ENCODE results near the gene MPZ. TPM values are rescaled to one million over a fixed set of nuclear protein-coding genes. Genes with fewer than 3 reads are reported as not detected.

MPZ gene
- total RNA-seq, 2 donors from 2014 or later: 2.7 to 3.1 TPM

DNA sequence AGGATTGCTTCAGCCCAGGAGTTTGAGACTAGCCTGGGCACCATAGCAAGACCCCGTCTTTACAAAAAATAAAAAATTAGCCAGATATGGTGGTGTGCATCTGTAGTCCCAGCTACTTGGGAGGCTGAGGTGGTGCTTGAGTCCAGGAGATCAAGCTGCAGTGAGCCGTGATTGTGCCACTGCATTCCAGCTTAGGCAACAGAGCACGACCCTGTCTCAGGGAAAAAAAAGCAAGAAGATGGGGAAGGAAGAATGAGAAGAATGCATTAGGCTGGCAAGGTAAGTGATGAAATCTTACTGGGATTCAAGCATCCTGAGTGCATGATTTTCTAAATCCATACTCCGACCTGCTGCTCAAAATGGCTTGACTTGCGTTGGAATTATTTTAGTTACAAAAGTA lies 44.5 kb downstream of the MPZ start:
- no peak for DNase-seq
- Histone ChIP-seq H3K9ac (ENCODE audit: low read depth in 2 of 2, low read length in 2 of 2) (no peak overlapping the region), H3K9me3 (no peaks in the 10 kb centered on the region), H3K27me3 (peaks cover 10% of the 10 kb centered on the region), H3K36me3 (no peaks in the 10 kb centered on the region), H3K4me1 (peaks cover 4% of the 10 kb centered on the region), H3K27ac (no peak overlapping the region), H3K4me3 (no peak overlapping the region)
- intact Hi-C loops (cut with DNase I): no loop called here
- TF ChIP-seq, protein P1, sequence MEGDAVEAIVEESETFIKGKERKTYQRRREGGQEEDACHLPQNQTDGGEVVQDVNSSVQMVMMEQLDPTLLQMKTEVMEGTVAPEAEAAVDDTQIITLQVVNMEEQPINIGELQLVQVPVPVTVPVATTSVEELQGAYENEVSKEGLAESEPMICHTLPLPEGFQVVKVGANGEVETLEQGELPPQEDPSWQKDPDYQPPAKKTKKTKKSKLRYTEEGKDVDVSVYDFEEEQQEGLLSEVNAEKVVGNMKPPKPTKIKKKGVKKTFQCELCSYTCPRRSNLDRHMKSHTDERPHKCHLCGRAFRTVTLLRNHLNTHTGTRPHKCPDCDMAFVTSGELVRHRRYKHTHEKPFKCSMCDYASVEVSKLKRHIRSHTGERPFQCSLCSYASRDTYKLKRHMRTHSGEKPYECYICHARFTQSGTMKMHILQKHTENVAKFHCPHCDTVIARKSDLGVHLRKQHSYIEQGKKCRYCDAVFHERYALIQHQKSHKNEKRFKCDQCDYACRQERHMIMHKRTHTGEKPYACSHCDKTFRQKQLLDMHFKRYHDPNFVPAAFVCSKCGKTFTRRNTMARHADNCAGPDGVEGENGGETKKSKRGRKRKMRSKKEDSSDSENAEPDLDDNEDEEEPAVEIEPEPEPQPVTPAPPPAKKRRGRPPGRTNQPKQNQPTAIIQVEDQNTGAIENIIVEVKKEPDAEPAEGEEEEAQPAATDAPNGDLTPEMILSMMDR (IDR thresholded peaks at IDR 0.05): no peak

GRCh38 chr1:161261261-161262235 lies 48.2 kb downstream of the MPZ start:
- intact Hi-C loops (cut with DNase I): no loop called here
- H3K36me3 ChIP-seq: no peaks in the 10 kb centered on the region
- DNase-seq: no peak
- H3K27me3 ChIP-seq: peaks cover 35% of the 10 kb centered on the region
- TF ChIP-seq, protein P1 (IDR thresholded peaks at IDR 0.05): no peak
- H3K27ac ChIP-seq: no peak overlapping the region
- H3K9ac ChIP-seq (ENCODE audit: low read depth in 2 of 2, low read length in 2 of 2): no peak overlapping the region
- H3K4me3 ChIP-seq: no peak overlapping the region
- H3K9me3 ChIP-seq: no peaks in the 10 kb centered on the region
- H3K4me1 ChIP-seq: peaks cover 7% of the 10 kb centered on the region

DNA sequence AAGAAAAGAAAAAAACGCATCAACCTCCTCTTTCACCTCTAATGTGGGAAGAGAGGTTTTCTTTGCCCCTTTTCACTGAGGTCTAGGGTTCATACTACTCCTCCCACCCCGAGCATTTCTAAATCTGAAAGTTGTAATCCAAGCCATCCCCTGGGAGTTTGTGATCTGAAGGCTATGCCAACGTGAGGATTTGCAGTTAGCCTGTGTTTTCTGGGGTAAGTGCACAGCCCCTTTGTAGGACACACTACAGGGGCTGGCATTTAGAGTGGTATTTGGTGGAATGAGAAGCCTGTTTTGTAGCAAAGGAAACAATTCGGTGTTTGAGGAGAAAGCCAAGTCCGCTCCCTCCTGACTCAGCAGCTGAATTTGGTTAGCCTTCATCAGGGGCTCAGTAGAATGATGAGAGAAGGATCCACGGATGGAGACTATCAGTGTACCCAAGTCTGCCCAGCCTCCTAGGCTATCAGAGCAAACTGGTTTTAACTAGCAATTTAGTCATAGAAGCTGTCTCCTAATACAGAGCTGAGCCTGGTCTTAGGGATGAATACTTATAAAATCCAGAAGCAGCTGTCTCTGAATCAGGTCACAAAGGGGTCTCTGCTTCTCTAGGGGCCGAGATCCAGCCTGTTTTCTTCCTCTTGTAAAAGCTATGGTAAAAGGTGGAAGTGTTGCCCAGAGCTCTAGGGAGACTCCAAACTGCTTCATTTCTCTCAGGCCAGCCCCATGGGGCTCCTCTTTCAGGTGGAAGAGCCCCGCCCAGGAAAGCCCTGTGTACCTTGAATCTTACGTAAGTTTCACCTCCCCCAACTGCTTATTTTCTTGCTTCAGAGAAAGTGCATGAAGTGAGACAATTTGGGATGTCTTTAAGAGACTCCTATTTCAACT lies 49.1 kb downstream of the MPZ start:
- intact Hi-C loops (cut with DNase I): no loop called here
- Histone ChIP-seq H3K27me3 (peaks cover 35% of the 10 kb centered on the region), H3K9ac (ENCODE audit: low read depth in 2 of 2, low read length in 2 of 2) (no peak overlapping the region), H3K27ac (no peak overlapping the region), H3K9me3 (no peaks in the 10 kb centered on the region), H3K4me3 (no peak overlapping the region), H3K4me1 (peaks cover 7% of the 10 kb centered on the region), H3K36me3 (no peaks in the 10 kb centered on the region)
- TF ChIP-seq, protein P1 (IDR thresholded peaks at IDR 0.05): no peak
- no peak for DNase-seq

- H3K27me3 ChIP-seq: peaks cover 35% of the 10 kb centered on the region
- intact Hi-C loops (cut with DNase I): no loop called here
- H3K4me1 ChIP-seq: peaks cover 7% of the 10 kb centered on the region
- H3K36me3 ChIP-seq: no peaks in the 10 kb centered on the region
- no peaks in the 10 kb centered on the region for H3K9me3 ChIP-seq
- TF ChIP-seq, protein P1 (IDR thresholded peaks at IDR 0.05): no peak
- H3K27ac ChIP-seq: no peak overlapping the region
- H3K4me3 ChIP-seq: no peak overlapping the region
- no peak overlapping the region for H3K9ac ChIP-seq (ENCODE audit: low read depth in 2 of 2, low read length in 2 of 2)
- no peak for DNase-seq
These were observed 50.0 kb downstream of the MPZ start for GRCh38 chr1:161259765-161260164.

- peaks cover 35% of the 10 kb centered on the region for H3K27me3 ChIP-seq
- DNase-seq: no peak
- no peak overlapping the region for H3K9ac ChIP-seq (ENCODE audit: low read depth in 2 of 2, low read length in 2 of 2)
- peaks cover 7% of the 10 kb centered on the region for H3K4me1 ChIP-seq
- H3K4me3 ChIP-seq: no peak overlapping the region
- TF ChIP-seq, protein P1 (IDR thresholded peaks at IDR 0.05): no peak
- H3K27ac ChIP-seq: no peak overlapping the region
- intact Hi-C loops (cut with DNase I): no loop called here
- no peaks in the 10 kb centered on the region for H3K36me3 ChIP-seq
- no peaks in the 10 kb centered on the region for H3K9me3 ChIP-seq
These were observed 50.4 kb downstream of the MPZ start for GRCh38 chr1:161259345-161259702.
